Uterus (tissue), 2 donors: ENCODE data around the gene EYS.

ENCODE experiments used
- CTCF ChIP-seq, 4 experiments: fragments of 200-600 bp in 2 of 4; fragments of 450-650 bp in 2 of 4; sonication (generic) in 2 of 4; IDR thresholded peaks; one replicate each; pipeline ENCODE4 v1.5.1; 2016 to 2019; ENCODE audit warnings: antibody characterized with exemption in 4 of 4, mild to moderate bottlenecking in 2 of 4, moderate library complexity in 1 of 4
- POLR2A ChIP-seq, 2 donors: fragments of 450-650 bp; IDR thresholded peaks; one replicate each; pipeline ENCODE4 v1.6.1; 2016; ENCODE audit warnings: antibody characterized with exemption in 2 of 2, mild to moderate bottlenecking in 1 of 2, moderate library complexity in 1 of 2

- TF ChIP-seq CTCF (IDR thresholded peaks at IDR 0.05) (no peak), POLR2A (IDR thresholded peaks at IDR 0.05) (no peak)
Observed at GRCh38 chr6:63788569-63788968, 1918.5 kb downstream of the EYS start.
